ENCODE data around the gene LIF.
"Not testable (repeated sequence)": the region's sequence is repeated elsewhere in the genome, so short reads cannot be mapped to it uniquely, and the experiment has no call there.

The LIF gene

DNA sequence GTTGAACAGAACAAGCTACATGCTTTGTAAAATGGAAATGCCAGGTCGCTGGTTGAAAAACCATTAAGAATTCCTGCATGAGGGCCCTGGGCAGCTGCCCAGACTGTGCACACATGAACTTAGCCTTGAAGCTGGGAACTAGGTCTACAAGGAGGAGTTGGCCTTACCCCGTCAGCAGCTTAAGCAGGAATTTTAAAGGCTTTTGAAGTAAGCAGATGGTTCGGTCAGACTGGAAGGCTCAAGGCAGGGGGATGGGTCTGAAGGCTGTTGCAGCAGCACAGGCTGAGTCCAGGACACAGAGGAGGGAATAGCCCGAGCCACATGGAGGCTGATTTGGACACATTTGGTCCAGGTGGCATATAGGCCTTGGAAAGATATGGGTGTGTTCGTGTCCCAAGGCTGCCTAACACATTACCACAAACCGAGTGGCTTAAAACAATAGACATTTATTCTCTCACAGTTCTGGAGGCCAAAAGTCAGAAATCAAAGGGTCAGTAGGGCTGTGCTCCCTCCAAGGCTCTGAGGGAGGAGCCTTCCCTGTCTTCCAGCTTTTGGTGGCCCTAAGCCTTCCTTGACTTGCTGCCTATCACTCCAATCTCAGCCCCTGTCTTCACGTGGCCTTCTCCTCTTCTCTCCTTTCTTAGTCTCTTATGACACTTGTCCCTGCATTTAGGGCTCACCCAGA, 11.6 kb downstream of the LIF start:
- Histone ChIP-seq H3K9ac (ENCODE audit: low read depth in 1 of 2, low read length in 2 of 2) (no peak overlapping the region), H3K27ac (ENCODE audit: low read depth, low read length) (no peak overlapping the region), H3K4me3 (ENCODE audit: low read depth in 1 of 2, low read length in 2 of 2) (no peak overlapping the region), H3K4me1 (ENCODE audit: control insufficient read depth in 1 of 2, insufficient read depth in 2 of 2, low read length in 2 of 2) (peaks cover 14 to 16% of the 10 kb centered on the region in 2 donors), H3K36me3 (ENCODE audit: control insufficient read depth in 1 of 2, insufficient read depth in 2 of 2, low read length in 2 of 2) (no peaks in the 10 kb centered on the region), H3K9me3 (ENCODE audit: control insufficient read depth in 1 of 2, low read length in 2 of 2) (no peaks in the 10 kb centered on the region), H3K27me3 (ENCODE audit: control insufficient read depth in 1 of 2, insufficient read depth in 2 of 2, low read length in 2 of 2) (peaks cover 0 to 4% of the 10 kb centered on the region in 2 donors)

DNA sequence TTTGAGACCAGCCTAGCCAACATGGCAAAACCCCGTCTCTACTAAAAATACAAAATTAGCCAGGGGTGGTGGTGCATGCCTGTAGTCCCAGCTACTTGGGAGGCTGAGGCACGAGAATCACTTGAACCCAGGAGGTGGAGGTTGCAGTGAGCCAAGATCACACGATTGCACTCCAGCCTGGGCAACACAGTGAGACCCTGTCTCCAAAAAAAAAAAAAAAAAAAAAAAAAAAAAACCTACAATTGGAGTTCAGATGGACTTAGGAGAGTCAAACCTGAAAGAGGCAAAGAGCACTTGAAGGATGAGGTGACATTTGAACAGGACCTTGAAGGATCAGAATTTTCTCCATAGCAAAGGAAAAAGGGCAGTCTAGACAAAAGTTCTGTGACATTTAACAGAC, 12.2 kb downstream of the LIF start:
- not testable (repeated sequence) for H3K9ac ChIP-seq (ENCODE audit: low read depth in 1 of 2, low read length in 2 of 2); H3K27ac ChIP-seq (ENCODE audit: low read depth, low read length); H3K27me3 ChIP-seq (ENCODE audit: control insufficient read depth in 1 of 2, insufficient read depth in 2 of 2, low read length in 2 of 2); H3K9me3 ChIP-seq (ENCODE audit: control insufficient read depth in 1 of 2, low read length in 2 of 2); H3K36me3 ChIP-seq (ENCODE audit: control insufficient read depth in 1 of 2, insufficient read depth in 2 of 2, low read length in 2 of 2); H3K4me3 ChIP-seq (ENCODE audit: low read depth in 1 of 2, low read length in 2 of 2)
- peaks cover 14 to 16% of the 10 kb centered on the region in 2 donors for H3K4me1 ChIP-seq (ENCODE audit: control insufficient read depth in 1 of 2, insufficient read depth in 2 of 2, low read length in 2 of 2)

DNA sequence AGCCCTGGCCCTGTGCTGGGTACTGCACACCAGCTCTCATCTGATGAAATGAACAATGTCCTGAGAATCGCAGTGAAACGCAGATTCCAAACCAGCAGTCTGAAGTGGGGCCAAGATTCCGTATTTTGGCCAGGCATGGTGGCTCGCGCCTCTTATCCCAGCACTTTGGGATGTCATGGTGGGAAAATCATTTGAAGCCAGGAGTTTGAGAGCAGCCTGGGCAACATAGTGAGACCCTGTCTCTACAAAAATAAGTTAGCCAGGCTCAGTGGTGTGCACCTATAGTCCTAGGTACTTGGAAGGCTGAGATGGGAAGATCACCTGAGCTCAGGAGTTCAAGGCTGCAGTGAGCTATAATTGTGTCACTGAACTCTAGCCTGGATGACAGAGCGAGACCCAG, 13.0 kb downstream of the LIF start:
- H3K9ac ChIP-seq (ENCODE audit: low read depth in 1 of 2, low read length in 2 of 2) = no peak overlapping the region
- H3K9me3 ChIP-seq (ENCODE audit: control insufficient read depth in 1 of 2, low read length in 2 of 2) = no peaks in the 10 kb centered on the region
- H3K4me3 ChIP-seq (ENCODE audit: low read depth in 1 of 2, low read length in 2 of 2) = no peak overlapping the region
- H3K4me1 ChIP-seq (ENCODE audit: control insufficient read depth in 1 of 2, insufficient read depth in 2 of 2, low read length in 2 of 2) = peaks cover 13 to 14% of the 10 kb centered on the region in 2 donors
- no peak overlapping the region for H3K27ac ChIP-seq (ENCODE audit: low read depth, low read length)
- H3K27me3 ChIP-seq (ENCODE audit: control insufficient read depth in 1 of 2, insufficient read depth in 2 of 2, low read length in 2 of 2) = peaks cover 0 to 4% of the 10 kb centered on the region in 2 donors
- no peaks in the 10 kb centered on the region for H3K36me3 ChIP-seq (ENCODE audit: control insufficient read depth in 1 of 2, insufficient read depth in 2 of 2, low read length in 2 of 2)

DNA sequence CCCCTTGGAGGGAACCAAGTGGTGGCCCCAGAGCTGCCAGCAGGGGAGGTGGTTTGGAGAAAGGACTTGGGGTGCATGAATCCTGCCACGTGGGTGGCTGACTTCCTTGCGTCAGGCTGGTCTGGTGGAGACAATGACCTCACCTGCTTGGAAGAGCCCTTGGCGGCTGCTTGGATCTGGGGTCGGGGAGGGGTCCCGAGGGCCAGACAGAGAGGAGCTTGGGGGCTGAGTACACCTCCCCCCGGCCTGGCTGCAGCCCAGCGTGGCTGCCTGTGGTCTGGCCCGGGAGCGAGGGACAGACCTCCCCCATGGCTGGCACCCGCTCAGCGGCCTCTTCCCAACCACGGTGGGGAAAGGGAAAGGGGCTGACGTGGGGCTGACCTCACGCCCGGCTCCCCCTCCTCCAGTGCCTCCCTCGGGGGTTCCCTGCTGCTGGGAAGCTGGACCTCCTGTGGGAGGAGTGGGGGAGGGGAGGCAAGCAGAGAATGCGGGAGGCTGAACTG, 13.8 kb downstream of the LIF start:
- no peak overlapping the region for H3K9ac ChIP-seq (ENCODE audit: low read depth in 1 of 2, low read length in 2 of 2)
- H3K4me3 ChIP-seq (ENCODE audit: low read depth in 1 of 2, low read length in 2 of 2) = no peak overlapping the region
- H3K27ac ChIP-seq (ENCODE audit: low read depth, low read length) = no peak overlapping the region
- no peaks in the 10 kb centered on the region for H3K9me3 ChIP-seq (ENCODE audit: control insufficient read depth in 1 of 2, low read length in 2 of 2)
- peaks cover 13 to 14% of the 10 kb centered on the region in 2 donors for H3K4me1 ChIP-seq (ENCODE audit: control insufficient read depth in 1 of 2, insufficient read depth in 2 of 2, low read length in 2 of 2)
- no peaks in the 10 kb centered on the region for H3K36me3 ChIP-seq (ENCODE audit: control insufficient read depth in 1 of 2, insufficient read depth in 2 of 2, low read length in 2 of 2)
- peaks cover 0 to 4% of the 10 kb centered on the region in 2 donors for H3K27me3 ChIP-seq (ENCODE audit: control insufficient read depth in 1 of 2, insufficient read depth in 2 of 2, low read length in 2 of 2)

DNA sequence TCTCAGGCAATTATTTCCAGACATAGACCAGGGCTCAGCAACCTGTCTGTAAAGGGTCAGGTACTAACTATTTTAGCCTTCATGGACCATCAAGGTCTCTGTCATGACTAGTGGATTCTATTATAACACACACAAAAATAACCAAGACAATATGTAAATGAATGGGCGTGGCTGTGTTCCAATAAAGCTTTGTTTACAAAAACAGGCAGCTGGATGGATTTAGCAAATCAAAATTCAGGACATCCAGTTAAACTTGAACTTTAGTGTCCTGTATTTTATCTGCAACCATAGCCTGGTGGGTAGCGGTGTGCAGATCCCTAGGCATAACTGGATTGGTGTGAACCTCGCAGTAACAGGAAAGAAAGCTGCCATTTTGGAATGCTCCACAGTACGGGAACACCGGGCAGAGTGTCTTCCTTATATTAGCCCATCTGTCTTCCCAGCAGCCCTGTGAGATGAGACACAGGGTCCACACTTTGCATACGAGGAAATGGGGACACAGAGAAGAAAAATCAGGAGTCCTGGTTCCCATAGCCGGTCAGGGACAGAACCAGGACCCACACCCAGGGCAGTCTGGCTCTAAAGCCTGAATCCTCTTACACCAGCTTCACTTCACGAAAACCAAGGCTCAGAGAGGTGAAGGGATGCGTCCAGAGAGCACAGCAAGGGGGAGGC, 15.6 kb downstream of the LIF start:
- H3K9ac ChIP-seq (ENCODE audit: low read depth in 1 of 2, low read length in 2 of 2) = no peak overlapping the region
- no peak overlapping the region for H3K27ac ChIP-seq (ENCODE audit: low read depth, low read length)
- peaks cover 0 to 4% of the 10 kb centered on the region in 2 donors for H3K27me3 ChIP-seq (ENCODE audit: control insufficient read depth in 1 of 2, insufficient read depth in 2 of 2, low read length in 2 of 2)
- no peaks in the 10 kb centered on the region for H3K9me3 ChIP-seq (ENCODE audit: control insufficient read depth in 1 of 2, low read length in 2 of 2)
- H3K36me3 ChIP-seq (ENCODE audit: control insufficient read depth in 1 of 2, insufficient read depth in 2 of 2, low read length in 2 of 2) = no peaks in the 10 kb centered on the region
- peaks cover 13 to 14% of the 10 kb centered on the region in 2 donors for H3K4me1 ChIP-seq (ENCODE audit: control insufficient read depth in 1 of 2, insufficient read depth in 2 of 2, low read length in 2 of 2)
- H3K4me3 ChIP-seq (ENCODE audit: low read depth in 1 of 2, low read length in 2 of 2) = no peak overlapping the region

DNA sequence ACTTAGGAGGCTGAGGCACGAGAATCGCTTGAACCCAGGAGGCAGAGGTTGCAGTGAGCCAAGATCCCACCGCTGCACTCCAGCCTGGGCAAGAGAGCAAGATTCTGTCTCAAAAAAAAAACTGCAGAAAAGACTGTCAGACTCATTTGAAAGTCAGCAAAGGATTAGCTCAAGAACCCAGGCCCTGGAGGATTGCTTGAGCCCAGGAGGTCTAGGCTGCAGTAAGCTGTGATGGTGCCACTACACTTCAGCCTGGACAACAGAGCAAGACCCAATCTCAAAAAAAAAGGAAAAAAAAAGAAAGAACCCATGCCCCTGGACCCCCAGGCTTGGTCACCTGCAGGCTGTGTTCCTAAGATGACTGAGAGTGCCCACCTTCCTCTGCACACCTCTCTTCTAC, 16.2 kb downstream of the LIF start:
- H3K9me3 ChIP-seq (ENCODE audit: control insufficient read depth in 1 of 2, low read length in 2 of 2) = no peaks in the 10 kb centered on the region
- H3K27ac ChIP-seq (ENCODE audit: low read depth, low read length) = no peak overlapping the region
- H3K27me3 ChIP-seq (ENCODE audit: control insufficient read depth in 1 of 2, insufficient read depth in 2 of 2, low read length in 2 of 2) = peaks cover 0 to 4% of the 10 kb centered on the region in 2 donors

DNA sequence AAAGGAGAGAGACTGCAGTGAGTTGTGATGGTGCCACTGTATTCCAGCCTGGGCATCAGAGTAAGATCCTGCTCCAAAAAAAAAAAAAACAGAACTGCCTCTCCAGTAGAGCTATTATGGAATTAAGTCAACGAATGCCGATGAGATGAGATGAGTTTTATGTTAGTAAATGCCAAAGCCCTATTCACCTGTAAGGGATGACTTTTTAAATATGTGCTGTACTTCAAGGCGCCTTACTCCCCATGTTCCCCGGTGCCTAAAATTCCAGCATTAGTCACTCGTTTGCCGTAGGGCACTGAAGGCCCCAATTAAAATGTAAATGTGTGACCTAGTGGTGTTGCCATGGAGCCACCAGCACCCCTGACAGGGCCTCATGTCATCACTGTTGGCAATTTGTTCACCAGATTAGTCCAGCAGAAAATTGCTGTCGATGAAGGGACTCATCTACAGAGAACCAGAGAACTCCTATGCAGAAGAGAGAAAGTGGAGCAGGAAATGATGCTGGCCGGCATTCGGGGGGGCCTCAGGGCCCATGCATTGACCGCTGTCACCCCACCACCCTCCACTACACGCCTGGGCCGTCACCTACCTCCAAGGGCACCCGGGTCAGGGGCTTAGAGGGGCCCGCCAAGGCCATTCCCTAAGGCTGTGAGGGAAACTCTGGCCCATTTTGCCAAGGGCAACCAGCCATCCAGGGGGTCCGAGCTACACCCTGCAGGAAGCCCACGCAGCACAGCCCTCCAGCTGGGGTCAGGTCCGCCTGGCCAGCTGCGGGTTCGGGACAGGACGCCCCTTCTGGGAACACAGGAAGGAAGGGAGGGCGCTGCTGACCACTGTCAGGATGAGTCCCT, 17.8 kb downstream of the LIF start:
- Histone ChIP-seq H3K27ac (ENCODE audit: low read depth, low read length) (no peak overlapping the region), H3K27me3 (ENCODE audit: control insufficient read depth in 1 of 2, insufficient read depth in 2 of 2, low read length in 2 of 2) (peaks cover 0 to 4% of the 10 kb centered on the region in 2 donors), H3K4me1 (ENCODE audit: control insufficient read depth in 1 of 2, insufficient read depth in 2 of 2, low read length in 2 of 2) (no peaks in the 10 kb centered on the region), H3K9me3 (ENCODE audit: control insufficient read depth in 1 of 2, low read length in 2 of 2) (no peaks in the 10 kb centered on the region), H3K36me3 (ENCODE audit: control insufficient read depth in 1 of 2, insufficient read depth in 2 of 2, low read length in 2 of 2) (no peaks in the 10 kb centered on the region), H3K4me3 (ENCODE audit: low read depth in 1 of 2, low read length in 2 of 2) (no peak overlapping the region), H3K9ac (ENCODE audit: low read depth in 1 of 2, low read length in 2 of 2) (no peak overlapping the region)

More for the DNA sequence above, 16.2 kb downstream of the LIF start:
- Histone ChIP-seq H3K9ac (ENCODE audit: low read depth in 1 of 2, low read length in 2 of 2) (no peak overlapping the region), H3K4me3 (ENCODE audit: low read depth in 1 of 2, low read length in 2 of 2) (no peak overlapping the region), H3K4me1 (ENCODE audit: control insufficient read depth in 1 of 2, insufficient read depth in 2 of 2, low read length in 2 of 2) (peaks cover 9% of the 10 kb centered on the region in 2 donors), H3K36me3 (ENCODE audit: control insufficient read depth in 1 of 2, insufficient read depth in 2 of 2, low read length in 2 of 2) (no peaks in the 10 kb centered on the region)

DNA sequence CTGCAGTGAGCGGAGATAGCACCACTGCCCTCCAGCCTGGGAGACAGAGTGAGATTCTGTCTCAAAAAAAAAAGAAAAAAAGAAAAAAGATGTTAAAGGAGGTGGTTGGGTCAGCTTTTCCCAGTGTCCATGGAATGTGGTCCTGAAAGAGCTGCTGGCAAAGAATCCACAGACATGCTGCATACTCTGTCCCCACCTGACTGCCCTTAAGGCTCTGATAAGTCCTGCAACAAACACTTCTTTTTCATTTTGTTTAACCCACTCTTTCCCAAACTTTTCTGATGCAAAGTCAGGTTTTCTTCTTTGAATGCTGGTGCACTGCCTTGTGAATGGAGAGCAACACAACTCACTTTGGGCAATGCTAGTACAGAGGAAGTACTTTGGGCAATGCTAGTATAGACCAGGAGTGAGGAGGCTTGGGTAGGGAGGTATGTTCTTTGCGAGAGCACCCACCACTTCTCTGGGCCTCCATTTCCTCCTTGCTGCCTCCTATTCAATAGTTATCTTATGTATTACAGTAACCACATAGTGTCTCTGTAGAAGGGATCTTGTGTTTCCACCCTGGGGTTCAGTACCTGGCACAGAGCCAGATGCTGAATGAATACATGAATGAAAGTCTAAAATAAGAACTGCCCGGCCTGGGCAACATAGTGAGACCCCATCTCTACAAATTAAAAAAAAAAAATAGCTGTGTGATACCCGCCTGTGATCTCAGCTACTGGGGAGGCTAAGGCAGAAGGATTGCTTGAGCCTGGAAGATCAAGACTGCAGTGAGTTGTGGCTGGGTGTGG, 18.9 kb downstream of the LIF start:
- Histone ChIP-seq H3K27me3 (ENCODE audit: control insufficient read depth in 1 of 2, insufficient read depth in 2 of 2, low read length in 2 of 2) (peaks cover 0 to 4% of the 10 kb centered on the region in 2 donors), H3K9ac (ENCODE audit: low read depth in 1 of 2, low read length in 2 of 2) (no peak overlapping the region), H3K9me3 (ENCODE audit: control insufficient read depth in 1 of 2, low read length in 2 of 2) (no peaks in the 10 kb centered on the region), H3K36me3 (ENCODE audit: control insufficient read depth in 1 of 2, insufficient read depth in 2 of 2, low read length in 2 of 2) (no peaks in the 10 kb centered on the region), H3K27ac (ENCODE audit: low read depth, low read length) (no peak overlapping the region), H3K4me1 (ENCODE audit: control insufficient read depth in 1 of 2, insufficient read depth in 2 of 2, low read length in 2 of 2) (peaks cover 0 to 3% of the 10 kb centered on the region in 2 donors), H3K4me3 (ENCODE audit: low read depth in 1 of 2, low read length in 2 of 2) (no peak overlapping the region)

DNA sequence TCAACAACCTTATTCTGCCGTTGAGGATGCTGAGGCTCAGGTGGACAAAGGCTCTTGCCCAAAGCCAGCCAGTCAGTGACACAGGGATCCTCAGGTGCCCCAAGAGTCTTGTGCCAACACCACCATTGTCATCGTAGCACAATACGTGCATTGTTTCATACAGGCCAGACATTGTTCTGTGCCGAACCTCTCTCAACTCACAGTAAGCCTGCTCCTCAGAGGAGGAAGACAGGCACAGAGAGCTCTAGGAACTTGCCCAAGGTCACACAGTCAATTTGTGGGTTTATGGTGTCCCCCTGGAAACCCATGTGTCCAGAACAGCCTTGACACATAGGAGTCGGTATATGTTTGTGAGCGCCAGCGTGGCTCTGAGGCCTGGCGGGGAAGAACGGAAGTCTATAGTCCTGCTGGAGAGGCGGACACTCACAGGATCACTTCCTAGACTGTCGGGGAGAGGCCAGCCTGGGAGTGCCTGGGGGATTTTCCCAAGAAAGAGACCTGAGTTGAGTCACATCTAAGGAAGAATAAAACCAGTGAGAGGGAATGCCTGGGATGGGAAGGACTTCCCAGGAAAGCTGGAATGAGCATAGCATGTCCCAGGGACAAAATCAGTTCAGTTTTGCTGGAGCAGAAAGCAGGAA, 20.2 kb downstream of the LIF start:
- H3K27me3 ChIP-seq (ENCODE audit: control insufficient read depth in 1 of 2, insufficient read depth in 2 of 2, low read length in 2 of 2) = peaks cover 0 to 4% of the 10 kb centered on the region in 2 donors
- H3K27ac ChIP-seq (ENCODE audit: low read depth, low read length) = no peak overlapping the region
- peaks cover 3 to 6% of the 10 kb centered on the region in 2 donors for H3K4me1 ChIP-seq (ENCODE audit: control insufficient read depth in 1 of 2, insufficient read depth in 2 of 2, low read length in 2 of 2)
- no peak overlapping the region for H3K4me3 ChIP-seq (ENCODE audit: low read depth in 1 of 2, low read length in 2 of 2)
- H3K36me3 ChIP-seq (ENCODE audit: control insufficient read depth in 1 of 2, insufficient read depth in 2 of 2, low read length in 2 of 2) = no peaks in the 10 kb centered on the region
- no peak overlapping the region for H3K9ac ChIP-seq (ENCODE audit: low read depth in 1 of 2, low read length in 2 of 2)
- no peaks in the 10 kb centered on the region for H3K9me3 ChIP-seq (ENCODE audit: control insufficient read depth in 1 of 2, low read length in 2 of 2)

Data from duodenal mucosa (tissue), 2 donors.